HG02763 (cell line): ENCODE measurements around the gene PPFIA4.

ENCODE experiments used
- ATAC-seq: cut with Tn5 transposase; IDR thresholded peaks from one replicate; pipeline ENCODE4 v1.9.1; 2021; ENCODE audit warnings: mild to moderate bottlenecking, moderate library complexity; ENCODE audit not compliant: unreplicated experiment

The PPFIA4 gene

GRCh38 chr1:203081465-203082230 is 55.4 kb downstream of the PPFIA4 start:
- ATAC-seq: no peak

DNA sequence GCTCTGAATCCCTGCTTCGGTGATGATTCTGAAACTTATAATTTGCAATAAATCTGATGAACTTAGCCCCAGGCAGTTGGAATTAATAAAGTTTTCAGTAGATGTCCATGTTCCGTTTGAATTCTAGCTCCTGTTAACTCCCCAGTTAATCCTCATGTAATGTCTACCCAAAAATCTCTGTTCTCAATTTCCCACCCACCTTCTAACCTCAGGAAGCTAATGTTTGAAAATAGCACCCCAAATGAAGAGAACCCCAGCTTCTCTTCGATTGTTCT is 55.9 kb downstream of the PPFIA4 start:
- ATAC-seq: no peak

DNA sequence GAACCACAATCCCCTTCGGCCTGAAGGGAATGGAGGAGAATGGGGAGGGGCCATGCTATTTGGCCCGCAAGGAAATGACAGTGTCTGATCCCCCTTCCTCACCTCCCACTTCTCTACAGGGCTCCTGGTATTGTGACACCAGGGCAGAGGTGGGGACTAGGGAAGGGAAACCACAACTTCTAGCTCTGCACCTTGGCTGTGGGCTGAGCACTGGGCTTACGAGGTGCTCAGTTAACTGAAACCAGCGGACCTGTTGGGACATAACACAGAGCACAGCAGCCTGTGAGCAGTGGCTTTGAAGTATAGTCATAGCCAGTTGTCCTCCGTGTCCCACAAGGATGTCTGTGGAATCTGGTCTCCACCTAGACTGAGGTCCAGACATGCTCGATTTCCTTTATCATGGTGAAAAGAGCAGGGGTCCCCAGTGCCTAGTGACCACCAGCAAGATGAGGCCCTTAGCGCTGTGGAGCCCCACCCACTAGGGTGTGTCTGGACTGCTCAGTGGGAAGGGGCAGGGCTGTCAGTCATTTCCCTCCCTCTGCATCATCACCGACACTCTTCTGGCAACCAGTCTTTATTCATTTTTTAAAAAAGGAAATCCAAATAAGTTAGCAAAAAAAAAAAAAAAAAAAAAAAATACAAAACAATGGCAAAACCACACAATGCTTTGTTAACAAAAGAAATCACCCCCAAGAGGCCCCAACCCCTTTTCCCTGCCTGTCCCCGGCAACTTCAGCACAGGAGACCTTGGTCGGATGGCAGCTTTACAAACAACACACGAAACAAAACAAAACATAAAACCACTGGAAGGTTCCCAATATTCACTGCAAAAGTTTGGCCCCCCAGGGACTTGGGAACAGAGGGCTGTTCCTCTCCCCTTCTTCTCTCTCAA is 56.5 kb downstream of the PPFIA4 start:
- no peak for ATAC-seq

GRCh38 chr1:203083463-203083921 is 57.2 kb downstream of the PPFIA4 start:
- ATAC-seq: no peak

- no peak for ATAC-seq
Observed at GRCh38 chr1:203084588-203085527, 58.6 kb downstream of the PPFIA4 start.

- no peak for ATAC-seq
Observed at GRCh38 chr1:203085528-203086406, 59.5 kb downstream of the PPFIA4 start, which contains the start of gene MYOG. Gene MYOG (minus strand): TSS chr1:203086012. CDS start chr1:203085961, 51 bp downstream.

GRCh38 chr1:203086992-203087763 is 60.9 kb downstream of the PPFIA4 start:
- ATAC-seq: no peak

- no peak for ATAC-seq
Observed at GRCh38 chr1:203088441-203088840, 62.1 kb downstream of the PPFIA4 start.

DNA sequence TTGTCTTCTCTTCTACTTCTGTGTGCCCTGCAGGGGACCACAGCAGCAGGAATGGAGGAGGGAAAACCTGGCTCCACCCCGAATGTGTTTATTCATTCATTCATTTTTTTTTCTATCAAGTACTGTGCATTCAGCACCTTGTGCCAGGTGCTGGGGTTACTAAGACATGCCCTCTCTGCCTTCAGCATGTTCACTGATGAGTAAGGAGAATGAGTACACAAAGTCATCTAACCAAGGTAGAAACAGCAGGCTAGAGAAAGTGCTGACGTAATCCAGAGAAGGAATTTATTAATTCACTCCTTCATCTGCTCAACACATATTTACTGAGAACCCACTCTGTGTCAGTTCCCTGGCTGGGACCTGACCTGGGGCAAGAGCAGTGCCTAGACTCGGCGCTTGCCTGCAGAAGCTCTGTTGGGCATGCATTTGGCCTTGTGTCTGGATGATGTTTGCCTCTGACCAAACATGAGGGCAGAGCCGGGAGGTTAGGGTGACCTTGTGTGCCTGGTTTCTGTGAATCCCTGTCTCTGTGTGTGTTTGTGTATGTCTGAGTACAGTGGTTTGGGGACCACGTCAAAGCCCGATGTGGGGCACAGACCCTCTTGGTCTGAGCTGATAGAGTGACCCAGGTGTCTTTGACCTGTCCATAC is 62.8 kb downstream of the PPFIA4 start:
- no peak for ATAC-seq

DNA sequence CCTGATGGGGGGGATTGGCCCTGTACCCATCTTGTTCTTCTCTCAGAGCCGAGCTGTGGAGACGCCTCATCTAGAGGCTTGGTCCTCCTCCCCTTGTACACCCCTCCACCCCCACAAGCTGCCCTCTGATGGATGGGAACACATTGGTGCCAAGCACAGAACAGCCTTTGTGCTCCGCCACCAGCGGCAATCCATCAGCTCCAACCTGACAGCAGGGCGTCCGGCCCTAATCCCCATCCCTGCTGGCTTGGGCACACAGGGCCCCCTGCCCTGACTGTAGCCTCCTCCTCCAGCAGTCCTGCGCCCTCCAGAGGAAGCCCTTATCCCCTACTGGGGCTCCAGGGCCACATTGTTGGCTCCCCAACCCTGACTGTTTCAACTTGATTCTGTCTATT is 63.4 kb downstream of the PPFIA4 start:
- ATAC-seq: no peak

DNA sequence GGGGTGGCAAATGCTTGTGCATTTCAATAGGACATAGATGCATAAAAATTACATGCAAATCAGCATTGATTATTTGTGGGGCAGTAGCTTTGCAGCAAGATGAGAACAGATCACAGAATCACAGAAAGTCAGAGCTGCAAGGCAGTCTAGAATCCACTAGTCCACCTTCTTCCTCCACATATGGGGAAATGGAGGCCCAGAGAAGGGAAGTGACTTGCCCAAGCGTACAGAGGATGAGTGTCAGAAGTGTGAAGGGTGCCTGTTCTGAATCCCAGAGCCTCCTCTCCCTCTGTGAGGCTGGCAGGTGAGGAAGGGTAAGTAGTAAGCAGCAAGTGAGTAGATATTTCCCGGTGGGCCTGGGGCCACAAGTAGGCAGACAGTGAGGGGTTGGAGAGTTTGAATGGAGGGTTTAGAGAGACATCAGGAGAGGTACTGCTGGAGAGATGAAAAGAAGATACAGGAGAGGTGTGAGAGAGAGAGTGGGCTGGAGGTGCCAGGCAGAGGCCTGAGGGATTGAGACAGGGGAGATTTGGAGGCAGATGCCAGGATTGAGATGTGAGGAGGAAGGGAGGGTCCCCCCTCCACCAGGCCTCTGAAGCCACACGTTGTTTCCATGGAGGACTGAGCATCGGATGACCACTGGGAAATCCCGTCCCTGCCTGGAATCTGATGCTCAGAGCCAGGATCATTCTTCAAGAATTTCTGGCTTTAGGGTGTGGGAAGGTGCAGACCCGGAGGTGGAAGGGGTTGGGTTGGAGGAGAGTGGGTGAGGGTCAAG is 64.3 kb downstream of the PPFIA4 start:
- ATAC-seq: no peak

GRCh38 chr1:203091199-203091477 is 64.8 kb downstream of the PPFIA4 start:
- no peak for ATAC-seq

GRCh38 chr1:203091761-203092330 is 65.6 kb downstream of the PPFIA4 start:
- ATAC-seq: no peak

- ATAC-seq: no peak
Observed at GRCh38 chr1:203093754-203094410, 67.6 kb downstream of the PPFIA4 start.

GRCh38 chr1:203095061-203095690 is 68.9 kb downstream of the PPFIA4 start:
- ATAC-seq: no peak

DNA sequence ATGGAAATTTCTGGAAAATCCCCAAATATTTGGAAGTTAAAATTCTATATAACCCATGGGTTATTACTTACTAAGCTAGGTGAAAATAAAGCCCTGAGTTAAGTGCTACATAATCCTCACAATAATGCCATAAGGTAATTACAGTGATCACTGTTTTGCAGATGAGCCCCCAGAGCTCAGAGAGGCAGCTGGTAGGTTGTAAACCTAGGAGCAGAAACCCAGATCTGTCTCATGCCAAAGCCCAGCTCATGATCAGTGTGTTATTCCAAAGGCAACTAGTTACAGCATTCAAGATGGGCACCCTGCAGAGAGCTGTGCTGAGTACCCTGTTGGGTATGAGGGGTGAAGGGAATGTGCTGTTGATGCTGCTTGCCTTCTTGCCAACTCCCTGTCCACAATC is 70.3 kb downstream of the PPFIA4 start:
- no peak for ATAC-seq

- ATAC-seq: no peak
Observed at GRCh38 chr1:203097001-203097400, 70.7 kb downstream of the PPFIA4 start.
